ENCODE data around the gene GJC2.
"Not testable (repeated sequence)": the region's sequence is repeated elsewhere in the genome, so short reads cannot be mapped to it uniquely, and the experiment has no call there.

Gene GJC2

DNA sequence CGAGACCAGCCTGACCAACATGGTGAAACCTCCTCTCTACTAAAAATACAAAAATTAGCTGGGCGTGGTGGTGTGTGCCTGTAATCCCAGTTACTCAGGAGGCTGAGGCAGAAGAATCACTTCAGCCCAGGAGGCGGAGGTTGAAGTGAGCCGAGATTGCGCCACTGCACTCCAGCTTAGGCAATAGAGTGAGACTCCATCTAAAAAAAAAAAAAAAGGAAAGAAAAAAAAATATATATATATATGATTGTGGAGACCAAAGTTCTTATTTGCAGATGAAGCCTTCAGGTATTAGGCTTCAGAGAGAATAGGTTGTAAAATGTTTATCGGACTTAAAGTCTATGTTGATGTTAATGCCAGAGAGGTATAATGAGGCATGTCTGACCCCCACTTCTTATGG lies 38.4 kb upstream of the GJC2 start:
- H3K79me1 ChIP-seq (ENCODE audit: low read length): peaks cover 11% of the 10 kb centered on the region
- not testable (repeated sequence) for H3K14ac ChIP-seq (ENCODE audit: low read length); H4K12ac ChIP-seq (ENCODE audit: low read depth, low read length); H3K18ac ChIP-seq (ENCODE audit: low read length); H3K4me1 ChIP-seq (ENCODE audit: control insufficient read depth in 1 of 2, insufficient read depth in 2 of 2, low read length in 2 of 2); H4K91ac ChIP-seq (ENCODE audit: low read depth, low read length); H3K9me3 ChIP-seq (ENCODE audit: insufficient read depth, low read depth, low read length); H3K79me2 ChIP-seq (ENCODE audit: control insufficient read depth, insufficient read depth, low read length, poor library complexity); H3K27ac ChIP-seq (ENCODE audit: low read depth, low read length); H3K4me2 ChIP-seq (ENCODE audit: low read length); H2AK5ac ChIP-seq (ENCODE audit: low read length); H2BK12ac ChIP-seq (ENCODE audit: low read length); H2BK120ac ChIP-seq (ENCODE audit: insufficient read depth, low read length, poor library complexity); H3K4ac ChIP-seq (ENCODE audit: low read depth, low read length); H3K23ac ChIP-seq (ENCODE audit: low read length); H2BK5ac ChIP-seq (ENCODE audit: low read depth, low read length, poor library complexity); H4K8ac ChIP-seq (ENCODE audit: low read depth, low read length); H3K4me3 ChIP-seq (ENCODE audit: low read depth, low read length); H3K9ac ChIP-seq (ENCODE audit: low read length); H3K27me3 ChIP-seq (ENCODE audit: insufficient read depth, low read length); H2AFZ ChIP-seq (ENCODE audit: insufficient read depth, low read length, poor library complexity)
- H3K36me3 ChIP-seq (ENCODE audit: control insufficient read depth in 1 of 2, insufficient read depth in 2 of 2, low read length in 2 of 2): peaks cover 10 to 12% of the 10 kb centered on the region in 2 experiments
- no CpG with 5 or more reads among the region's 6 CpGs for WGBS (ENCODE audit: extremely low coverage, insufficient coverage, insufficient read length)
- DNase-seq: peak in 1 of 2 donors; percentile 46

DNA sequence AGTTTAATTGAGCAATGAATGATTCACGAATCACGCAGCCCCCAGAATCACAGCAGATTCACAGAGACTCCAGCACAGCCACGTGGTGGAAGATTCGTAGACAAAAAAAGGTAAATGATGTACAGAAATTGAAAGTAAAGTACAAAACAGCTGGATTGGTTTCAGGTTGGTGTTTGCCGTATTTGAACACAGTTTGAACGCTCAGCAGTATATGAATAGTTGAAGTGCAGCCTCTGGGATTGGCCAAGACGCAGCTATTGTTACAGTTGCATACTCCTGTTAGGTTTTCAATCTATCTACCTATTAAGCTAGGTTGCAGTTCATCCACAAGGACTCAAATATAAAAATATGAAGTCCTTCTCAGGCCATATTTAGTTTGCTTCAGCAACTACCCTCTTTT lies 37.6 kb upstream of the GJC2 start:
- no peak overlapping the region for H4K12ac ChIP-seq (ENCODE audit: low read depth, low read length)
- no peak for DNase-seq
- H3K9ac ChIP-seq (ENCODE audit: low read length): no peak overlapping the region
- no peaks in the 10 kb centered on the region for H3K27me3 ChIP-seq (ENCODE audit: insufficient read depth, low read length)
- H4K8ac ChIP-seq (ENCODE audit: low read depth, low read length): no peak overlapping the region
- no peak overlapping the region for H3K18ac ChIP-seq (ENCODE audit: low read length)
- peaks cover 11% of the 10 kb centered on the region for H3K79me1 ChIP-seq (ENCODE audit: low read length)
- no peak overlapping the region for H2BK120ac ChIP-seq (ENCODE audit: insufficient read depth, low read length, poor library complexity)
- no peak overlapping the region for H2BK5ac ChIP-seq (ENCODE audit: low read depth, low read length, poor library complexity)
- H4K91ac ChIP-seq (ENCODE audit: low read depth, low read length): no peak overlapping the region
- H3K4me2 ChIP-seq (ENCODE audit: low read length): no peak overlapping the region
- H3K79me2 ChIP-seq (ENCODE audit: control insufficient read depth, insufficient read depth, low read length, poor library complexity): peaks cover 9% of the 10 kb centered on the region
- no peak overlapping the region for H2AK5ac ChIP-seq (ENCODE audit: low read length)
- H2AFZ ChIP-seq (ENCODE audit: insufficient read depth, low read length, poor library complexity): no peak overlapping the region
- no peak overlapping the region for H3K23ac ChIP-seq (ENCODE audit: low read length)
- no peak overlapping the region for H3K14ac ChIP-seq (ENCODE audit: low read length)
- H3K9me3 ChIP-seq (ENCODE audit: insufficient read depth, low read depth, low read length): no peaks in the 10 kb centered on the region
- H2BK12ac ChIP-seq (ENCODE audit: low read length): no peak overlapping the region
- H3K4me1 ChIP-seq (ENCODE audit: control insufficient read depth in 1 of 2, insufficient read depth in 2 of 2, low read length in 2 of 2): peaks cover 7 to 10% of the 10 kb centered on the region in 2 experiments
- no peak overlapping the region for H3K4me3 ChIP-seq (ENCODE audit: low read depth, low read length)
- no CpG with 5 or more reads among the region's 7 CpGs for WGBS (ENCODE audit: extremely low coverage, insufficient coverage, insufficient read length)
- peaks cover 5 to 7% of the 10 kb centered on the region in 2 experiments for H3K36me3 ChIP-seq (ENCODE audit: control insufficient read depth in 1 of 2, insufficient read depth in 2 of 2, low read length in 2 of 2)
- no peak overlapping the region for H3K4ac ChIP-seq (ENCODE audit: low read depth, low read length)
- H3K27ac ChIP-seq (ENCODE audit: low read depth, low read length): no peak overlapping the region

DNA sequence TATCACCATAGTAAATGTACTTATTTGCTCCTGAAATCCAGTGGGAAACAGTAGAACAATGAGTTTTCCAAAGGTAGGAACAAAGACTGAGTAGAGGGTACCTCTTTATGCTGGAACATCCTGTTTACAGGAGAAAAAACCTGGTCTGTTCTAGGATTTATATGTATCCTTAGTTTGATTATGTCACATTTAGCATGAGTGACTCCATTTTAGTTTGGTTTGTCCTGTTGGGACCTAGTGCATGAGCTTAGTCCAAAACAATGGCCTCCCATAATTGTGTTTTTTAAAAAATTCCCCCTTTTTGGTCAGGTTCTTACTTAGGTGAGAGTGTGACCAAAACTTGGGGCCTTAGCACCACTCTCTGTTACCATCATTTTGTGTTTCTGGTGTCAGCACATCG lies 37.1 kb upstream of the GJC2 start:
- Histone ChIP-seq H3K36me3 (ENCODE audit: control insufficient read depth in 1 of 2, insufficient read depth in 2 of 2, low read length in 2 of 2) (peaks cover 2 to 3% of the 10 kb centered on the region in 2 experiments), H3K4me1 (ENCODE audit: control insufficient read depth in 1 of 2, insufficient read depth in 2 of 2, low read length in 2 of 2) (peaks cover 7 to 10% of the 10 kb centered on the region in 2 experiments), H3K9ac (ENCODE audit: low read length) (no peak overlapping the region), H3K4me3 (ENCODE audit: low read depth, low read length) (no peak overlapping the region), H3K4ac (ENCODE audit: low read depth, low read length) (no peak overlapping the region), H2BK120ac (ENCODE audit: insufficient read depth, low read length, poor library complexity) (no peak overlapping the region), H2BK5ac (ENCODE audit: low read depth, low read length, poor library complexity) (no peak overlapping the region), H3K27me3 (ENCODE audit: insufficient read depth, low read length) (no peaks in the 10 kb centered on the region), H3K79me2 (ENCODE audit: control insufficient read depth, insufficient read depth, low read length, poor library complexity) (peaks cover 9% of the 10 kb centered on the region), H2AK5ac (ENCODE audit: low read length) (no peak overlapping the region), H3K4me2 (ENCODE audit: low read length) (no peak overlapping the region), H3K18ac (ENCODE audit: low read length) (no peak overlapping the region), H4K8ac (ENCODE audit: low read depth, low read length) (no peak overlapping the region), H3K27ac (ENCODE audit: low read depth, low read length) (no peak overlapping the region), H3K23ac (ENCODE audit: low read length) (no peak overlapping the region), H2BK12ac (ENCODE audit: low read length) (no peak overlapping the region), H3K9me3 (ENCODE audit: insufficient read depth, low read depth, low read length) (no peaks in the 10 kb centered on the region), H3K79me1 (ENCODE audit: low read length) (peaks cover 11% of the 10 kb centered on the region), H2AFZ (ENCODE audit: insufficient read depth, low read length, poor library complexity) (no peak overlapping the region), H4K12ac (ENCODE audit: low read depth, low read length) (no peak overlapping the region), H4K91ac (ENCODE audit: low read depth, low read length) (no peak overlapping the region), H3K14ac (ENCODE audit: low read length) (no peak overlapping the region)
- no peak for DNase-seq
- no CpG with 5 or more reads among the region's 1 CpG for WGBS (ENCODE audit: extremely low coverage, insufficient coverage, insufficient read length)

- H2AK5ac ChIP-seq (ENCODE audit: low read length): no peak overlapping the region
- no peak overlapping the region for H4K8ac ChIP-seq (ENCODE audit: low read depth, low read length)
- no peak overlapping the region for H3K14ac ChIP-seq (ENCODE audit: low read length)
- no peak overlapping the region for H4K91ac ChIP-seq (ENCODE audit: low read depth, low read length)
- no peaks in the 10 kb centered on the region for H3K27me3 ChIP-seq (ENCODE audit: insufficient read depth, low read length)
- no peak for DNase-seq
- H3K4me1 ChIP-seq (ENCODE audit: control insufficient read depth in 1 of 2, insufficient read depth in 2 of 2, low read length in 2 of 2): peaks cover 1 to 4% of the 10 kb centered on the region in 2 experiments
- no CpG with 5 or more reads among the region's 3 CpGs for WGBS (ENCODE audit: extremely low coverage, insufficient coverage, insufficient read length)
- H3K4ac ChIP-seq (ENCODE audit: low read depth, low read length): no peak overlapping the region
- no peak overlapping the region for H3K18ac ChIP-seq (ENCODE audit: low read length)
- H2BK5ac ChIP-seq (ENCODE audit: low read depth, low read length, poor library complexity): no peak overlapping the region
- H3K79me1 ChIP-seq (ENCODE audit: low read length): peaks cover 2% of the 10 kb centered on the region
- no peak overlapping the region for H3K4me3 ChIP-seq (ENCODE audit: low read depth, low read length)
- no peak overlapping the region for H3K4me2 ChIP-seq (ENCODE audit: low read length)
- no peak overlapping the region for H3K23ac ChIP-seq (ENCODE audit: low read length)
- no peak overlapping the region for H3K27ac ChIP-seq (ENCODE audit: low read depth, low read length)
- H2AFZ ChIP-seq (ENCODE audit: insufficient read depth, low read length, poor library complexity): no peak overlapping the region
- no peak overlapping the region for H4K12ac ChIP-seq (ENCODE audit: low read depth, low read length)
- no peak overlapping the region for H3K9ac ChIP-seq (ENCODE audit: low read length)
- peaks cover under 1% of the 10 kb centered on the region for H3K79me2 ChIP-seq (ENCODE audit: control insufficient read depth, insufficient read depth, low read length, poor library complexity)
- H3K36me3 ChIP-seq (ENCODE audit: control insufficient read depth in 1 of 2, insufficient read depth in 2 of 2, low read length in 2 of 2): no peaks in the 10 kb centered on the region
- H2BK120ac ChIP-seq (ENCODE audit: insufficient read depth, low read length, poor library complexity): no peak overlapping the region
- no peak overlapping the region for H2BK12ac ChIP-seq (ENCODE audit: low read length)
- H3K9me3 ChIP-seq (ENCODE audit: insufficient read depth, low read depth, low read length): no peaks in the 10 kb centered on the region
Measured at GRCh38 chr1:228114827-228115226, 34.9 kb upstream of the GJC2 start.

Measured in trophoblast cell (in vitro differentiated cells and primary cell).